Loucy (cell line): ENCODE results near the gene SLC25A12.

Experiments used
- EZH2phosphoT487 ChIP-seq: fragments of 200-600 bp; IDR thresholded peaks from 2 replicates; pipeline ENCODE4 v1.6.1; 2018; ENCODE audit warnings: antibody characterized with exemption, mild to moderate bottlenecking, moderate library complexity, borderline replicate concordance
- TF ChIP-seq, protein P1 (sequence below): fragments of 200-600 bp; sonication (generic); conservative IDR thresholded peaks from 2 replicates; pipeline ENCODE4 v1.5.1; 2014; ENCODE audit warnings: mild to moderate bottlenecking, antibody characterized with exemption, low read length

DNA sequence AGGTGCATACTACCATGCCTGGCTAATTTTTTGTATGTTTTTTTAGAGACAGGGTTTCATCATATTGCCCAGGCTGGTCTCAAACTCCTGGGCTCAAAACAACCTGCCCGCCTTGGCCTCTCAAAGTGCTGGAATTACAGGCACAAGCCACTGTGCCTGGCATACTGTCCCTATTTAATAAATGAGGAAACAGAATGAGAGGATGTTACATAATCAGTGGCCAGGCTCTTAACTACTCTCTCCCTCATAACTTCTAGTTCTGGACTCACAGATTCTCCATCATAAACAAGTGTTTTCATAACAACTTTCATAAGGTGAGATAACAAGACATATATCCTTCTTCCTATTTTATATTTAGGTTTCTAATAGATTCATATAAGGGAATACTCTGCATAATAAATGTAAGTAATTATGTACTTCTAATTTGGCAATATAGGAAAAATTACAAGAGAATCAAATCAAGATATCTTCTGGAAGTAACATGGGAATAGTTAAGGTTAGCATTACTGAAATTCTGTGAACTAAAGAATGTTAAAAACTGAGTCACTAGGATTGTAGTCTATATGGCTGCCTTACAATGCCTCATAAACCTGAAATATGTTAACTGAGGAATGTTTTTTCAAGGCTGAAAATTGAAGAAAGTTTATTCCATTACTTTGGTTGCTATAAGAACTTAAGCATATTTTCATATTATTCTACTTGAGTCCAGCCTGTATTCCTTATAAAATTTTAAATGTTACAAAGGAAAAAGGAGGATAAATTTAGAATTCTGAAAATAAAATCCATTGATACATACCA lies 71.3 kb downstream of the SLC25A12 start:
- TF ChIP-seq, protein P1, sequence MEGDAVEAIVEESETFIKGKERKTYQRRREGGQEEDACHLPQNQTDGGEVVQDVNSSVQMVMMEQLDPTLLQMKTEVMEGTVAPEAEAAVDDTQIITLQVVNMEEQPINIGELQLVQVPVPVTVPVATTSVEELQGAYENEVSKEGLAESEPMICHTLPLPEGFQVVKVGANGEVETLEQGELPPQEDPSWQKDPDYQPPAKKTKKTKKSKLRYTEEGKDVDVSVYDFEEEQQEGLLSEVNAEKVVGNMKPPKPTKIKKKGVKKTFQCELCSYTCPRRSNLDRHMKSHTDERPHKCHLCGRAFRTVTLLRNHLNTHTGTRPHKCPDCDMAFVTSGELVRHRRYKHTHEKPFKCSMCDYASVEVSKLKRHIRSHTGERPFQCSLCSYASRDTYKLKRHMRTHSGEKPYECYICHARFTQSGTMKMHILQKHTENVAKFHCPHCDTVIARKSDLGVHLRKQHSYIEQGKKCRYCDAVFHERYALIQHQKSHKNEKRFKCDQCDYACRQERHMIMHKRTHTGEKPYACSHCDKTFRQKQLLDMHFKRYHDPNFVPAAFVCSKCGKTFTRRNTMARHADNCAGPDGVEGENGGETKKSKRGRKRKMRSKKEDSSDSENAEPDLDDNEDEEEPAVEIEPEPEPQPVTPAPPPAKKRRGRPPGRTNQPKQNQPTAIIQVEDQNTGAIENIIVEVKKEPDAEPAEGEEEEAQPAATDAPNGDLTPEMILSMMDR, result no peak
- no peak for TF ChIP-seq EZH2phosphoT487
